A549 (cell line): ENCODE measurements around the gene CCNL1. TPM values are rescaled to one million over a fixed set of nuclear protein-coding genes. Genes with fewer than 3 reads are reported as not detected.

ENCODE experiments used
- ATAC-seq, 2 experiments: fragments of 200-7000 bp in 1 of 2; fragments of >200 bp in 1 of 2; cut with Nextera tagmentation in 1 of 2; cut with Tn5 transposase in 1 of 2; 3 replicates each; pipeline versions ENCODE4 v1.8.0 to v1.9.1; 2018 to 2020; ENCODE audit warnings: mild to moderate bottlenecking in 1 of 2, moderate library complexity in 1 of 2
- CTCF ChIA-PET: fragments of 300-600 bp; sonication (Branson Sonifier 250); formaldehyde crosslinking; extraction: SDS; loops from one replicate; lab custom pipeline; 2021; ENCODE audit warnings: antibody characterized with exemption, inconsistent platforms; lab: Yijun Ruan, JAX
- POLR2A ChIA-PET: fragments of 350-600 bp; formaldehyde crosslinking; extraction: SDS; loops from one replicate; lab custom pipeline; 2021; ENCODE audit warnings: antibody characterized with exemption, inconsistent platforms; lab: Yijun Ruan, JAX
- DNase-seq, 2 experiments: peaks; one replicate each; pipeline versions ENCODE4 v3.0.0 to v3.0.0-alpha.2; 2011 to 2016; ENCODE audit warnings: low read depth in 1 of 2, low spot score in 1 of 2
- FAIRE-seq: peaks from 2 replicates; lab custom pipeline; 2011; peaks lifted over from hg19 to GRCh38; lab: Jason Lieb, UNC
- H3K27ac ChIP-seq, 2 experiments: fragments of >200 bp; sonication (Bioruptor Twin); formaldehyde crosslinking; 3 replicates each; pipeline ENCODE4 v1.5.1; 2016 to 2017
- H3K4me1 ChIP-seq: fragments of >200 bp; sonication (Bioruptor Twin); formaldehyde crosslinking; 3 replicates; pipeline ENCODE4 v1.6.1; 2016
- H3K4me2 ChIP-seq: fragments of >200 bp; sonication (Bioruptor Twin); formaldehyde crosslinking; 3 replicates; pipeline ENCODE4 v1.6.1; 2016
- H3K4me3 ChIP-seq: fragments of >200 bp; sonication (Bioruptor Twin); formaldehyde crosslinking; 3 replicates; pipeline ENCODE4 v1.5.1; 2016
- H3K9me3 ChIP-seq: fragments of >200 bp; sonication (Bioruptor Twin); formaldehyde crosslinking; 3 replicates; pipeline ENCODE4 v1.6.1; 2016
- ATOH8 ChIP-seq: fragments of 250-450 bp; sonication (Bioruptor Pico); IDR thresholded peaks from 2 replicates; pipeline ENCODE4 v1.5.0; 2020; ENCODE audit warnings: low read depth, mild to moderate bottlenecking, moderate library complexity
- BHLHE40 ChIP-seq: IDR thresholded peaks from 2 replicates; pipeline ENCODE4 v1.6.1; 2012; ENCODE audit warnings: low read depth, low read length, inconsistent platforms
- CBX8 ChIP-seq: fragments of 200-600 bp; sonication (generic); IDR thresholded peaks from 2 replicates; pipeline ENCODE4 v1.6.1; 2016
- CEBPB ChIP-seq, 2 experiments: fragments of >200 bp in 1 of 2; sonication (Bioruptor Twin) in 1 of 2; formaldehyde crosslinking in 1 of 2; IDR thresholded peaks; 2 replicates each; pipeline ENCODE4 v1.6.1; 2012 to 2016
- E2F6 ChIP-seq: IDR thresholded peaks from 2 replicates; pipeline ENCODE4 v1.6.1; 2012; ENCODE audit warnings: low read depth, borderline replicate concordance
- EHF ChIP-seq: fragments of 250-450 bp; sonication (Bioruptor Pico); IDR thresholded peaks from 2 replicates; pipeline ENCODE4 v1.5.0; 2020; ENCODE audit warnings: mild to moderate bottlenecking
- EHMT2 ChIP-seq: fragments of 200-600 bp; sonication (generic); IDR thresholded peaks from 2 replicates; pipeline ENCODE4 v1.6.1; 2016; ENCODE audit warnings: antibody characterized with exemption, low read depth, mild to moderate bottlenecking, moderate library complexity
- HDAC2 ChIP-seq: fragments of 200-600 bp; sonication (generic); IDR thresholded peaks from 2 replicates; pipeline ENCODE4 v1.6.1; 2016
- HES2 ChIP-seq: fragments of >200 bp; sonication (Bioruptor Twin); formaldehyde crosslinking; IDR thresholded peaks from 2 replicates; pipeline ENCODE4 v1.6.1; 2016
- HOXA7 ChIP-seq: fragments of 250-450 bp; sonication (Bioruptor Pico); IDR thresholded peaks from 2 replicates; pipeline ENCODE4 v1.5.0; 2020; ENCODE audit warnings: mild to moderate bottlenecking, moderate library complexity
- HOXB13 ChIP-seq: fragments of 250-450 bp; sonication (Bioruptor Pico); IDR thresholded peaks from 2 replicates; pipeline ENCODE4 v1.5.0; 2020; ENCODE audit warnings: low read depth, mild to moderate bottlenecking, moderate library complexity
- HOXB5 ChIP-seq: fragments of 250-450 bp; sonication (Bioruptor Pico); IDR thresholded peaks from 2 replicates; pipeline ENCODE4 v1.5.0; 2020; ENCODE audit warnings: mild to moderate bottlenecking, moderate library complexity
- JUNB ChIP-seq: fragments of >200 bp; sonication (Bioruptor Twin); formaldehyde crosslinking; IDR thresholded peaks from 2 replicates; pipeline ENCODE4 v1.6.1; 2016
- KDM1A ChIP-seq: fragments of 200-600 bp; sonication (generic); IDR thresholded peaks from 2 replicates; pipeline ENCODE4 v1.6.1; 2016; ENCODE audit warnings: low read depth, mild to moderate bottlenecking
- KDM5A ChIP-seq: fragments of 200-600 bp; sonication (generic); IDR thresholded peaks from 2 replicates; pipeline ENCODE4 v1.6.1; 2016; ENCODE audit warnings: antibody characterized with exemption, mild to moderate bottlenecking
- MAX ChIP-seq: IDR thresholded peaks from 2 replicates; pipeline ENCODE4 v1.6.1; 2012
- NFE2L2 ChIP-seq: fragments of 150-350 bp; conservative IDR thresholded peaks from 2 replicates; pipeline ENCODE4 v1.6.1; 2014; ENCODE audit warnings: low read length
- NPAS2 ChIP-seq: fragments of 250-450 bp; sonication (Bioruptor Pico); IDR thresholded peaks from 2 replicates; pipeline ENCODE4 v1.8.0; 2022; ENCODE audit warnings: mild to moderate bottlenecking, moderate library complexity, borderline replicate concordance
- PBX3 ChIP-seq: IDR thresholded peaks from 2 replicates; pipeline ENCODE4 v1.6.1; 2012
- POLR2A ChIP-seq: IDR thresholded peaks from 2 replicates; pipeline ENCODE4 v1.6.1; 2012; ENCODE audit warnings: mild to moderate bottlenecking, low read length
- POLR2AphosphoS2 ChIP-seq: conservative IDR thresholded peaks from 2 replicates; pipeline ENCODE4 v1.6.1; 2012; ENCODE audit warnings: low read length, improper control_type of control experiment, inconsistent platforms
- REST ChIP-seq: fragments of 200-600 bp; sonication (generic); IDR thresholded peaks from 2 replicates; pipeline ENCODE4 v1.6.1; 2016; ENCODE audit warnings: antibody characterized with exemption, mild to moderate bottlenecking, moderate library complexity
- RFX5 ChIP-seq: fragments of 450-650 bp; IDR thresholded peaks from 2 replicates; pipeline ENCODE4 v1.7.1; 2014; ENCODE audit warnings: antibody characterized with exemption, mild to moderate bottlenecking, moderate library complexity
- SMC3 ChIP-seq: fragments of >200 bp; sonication (Bioruptor Twin); formaldehyde crosslinking; IDR thresholded peaks from 3 replicates; pipeline ENCODE4 v1.6.1; 2018; ENCODE audit warnings: inconsistent platforms
- TFCP2L1 ChIP-seq: fragments of 250-450 bp; sonication (Bioruptor Pico); IDR thresholded peaks from 2 replicates; pipeline ENCODE4 v1.5.0; 2021; ENCODE audit warnings: mild to moderate bottlenecking
- TP53 ChIP-seq: fragments of 250-450 bp; sonication (Bioruptor Pico); IDR thresholded peaks from 2 replicates; pipeline ENCODE4 v1.5.0; 2021; ENCODE audit warnings: mild to moderate bottlenecking, moderate library complexity
- ZNF302 ChIP-seq: fragments of 250-450 bp; sonication (Bioruptor Pico); IDR thresholded peaks from 2 replicates; pipeline ENCODE4 v1.9.0; 2021; ENCODE audit warnings: inconsistent platforms, mild to moderate bottlenecking, moderate library complexity
- WGBS: methylation state at CpG from one replicate; pipeline ENCODE4 v1.1.6; 2017; ENCODE audit errors: missing lambda C conversion rate; 5-methylcytosine and 5-hydroxymethylcytosine counted together
- polyA minus RNA-seq: library from RNA; depleted of rRNA, polyadenylated mRNA; stranded (reverse); fragments of >200 nt; gene quantifications from 2 replicates; pipeline ENCODE4 v1.2.3, GENCODE V29; 2011; rRNA and poly(A)+ RNA removed
- polyA plus RNA-seq, 4 experiments: library from polyadenylated mRNA; depleted of rRNA in 3 of 4; stranded (reverse); fragments of >200 nt; fragmentation: RNase III in 1 of 4; extraction: RNeasy Plus Mini Kit Qiagen cat#74134 plus additional on column Dnase treatment in 1 of 4; gene quantifications; 2 replicates in 3 of 4; 3 replicates in 1 of 4; pipeline ENCODE4 v1.2.3, GENCODE V29; 2011 to 2017
- TF ChIP-seq, protein P1 (sequence below): fragments of >200 bp; sonication (Bioruptor Twin); formaldehyde crosslinking; IDR thresholded peaks from 3 replicates; pipeline ENCODE4 v1.6.1; 2016
- TF ChIP-seq, protein P2 (sequence below): fragments of 450-650 bp; IDR thresholded peaks from 2 replicates; pipeline ENCODE4 v1.6.1; 2014; ENCODE audit warnings: antibody characterized with exemption

Gene CCNL1
- polyA plus RNA-seq (2011; rRNA removed) (130 and 170 TPM in 2 replicates), polyA plus RNA-seq (2017; fragmentation: RNase III; extraction: RNeasy Plus Mini Kit Qiagen cat#74134 plus additional on column Dnase treatment) (39.7 to 51.3 TPM (median 45.1 TPM) in 3 replicates), polyA minus RNA-seq (111 and 159 TPM in 2 replicates)
- polyA plus RNA-seq (2012; cell fraction: cytosol; rRNA removed): 39.2 and 43.3 TPM in 2 replicates
- polyA plus RNA-seq (2012; cell fraction: nucleus; rRNA removed): 258 and 267 TPM in 2 replicates

- FAIRE-seq: no peak
- peak within 1 kb of the TSS; percentile 86 for H3K4me2 ChIP-seq
- ChIA-PET POLR2A (interaction anchor here (0.9 to 6.6 kb wide), 14 partner anchors 9 to 605 kb away, joined by 3 to 306 read pairs (median 7); partner anchors contain the start of genes SSR3 and TIPARP), CTCF (interaction anchor here (0.8 to 2.8 kb wide), 7 partner anchors 13 to 1149 kb away, joined by 3 to 17 read pairs (median 4); no protein-coding TSS in a partner anchor)
- 3% methylated on average over 31 of the region's 88 CpGs for WGBS
- DNase-seq: peak; percentile 83 to 99
- H3K27ac ChIP-seq: peak within 1 kb of the TSS; percentile 98 to 99
- H3K9me3 ChIP-seq: no peaks in the 10 kb centered on the region
- H3K4me3 ChIP-seq: peak within 1 kb of the TSS; percentile 96
- peaks cover 40% of the 10 kb centered on the region for H3K4me1 ChIP-seq
- peak; percentile 92 to 93 for ATAC-seq
- peak; percentile 95 for TF ChIP-seq POLR2A
- peak; percentile 37 for TF ChIP-seq HOXB13
- TF ChIP-seq HOXB5 (CRISPR knock-in tag): peak; percentile 60; the same call in 1 of the 2 replicates
- no peak for TF ChIP-seq HES2
- TF ChIP-seq, protein P1, sequence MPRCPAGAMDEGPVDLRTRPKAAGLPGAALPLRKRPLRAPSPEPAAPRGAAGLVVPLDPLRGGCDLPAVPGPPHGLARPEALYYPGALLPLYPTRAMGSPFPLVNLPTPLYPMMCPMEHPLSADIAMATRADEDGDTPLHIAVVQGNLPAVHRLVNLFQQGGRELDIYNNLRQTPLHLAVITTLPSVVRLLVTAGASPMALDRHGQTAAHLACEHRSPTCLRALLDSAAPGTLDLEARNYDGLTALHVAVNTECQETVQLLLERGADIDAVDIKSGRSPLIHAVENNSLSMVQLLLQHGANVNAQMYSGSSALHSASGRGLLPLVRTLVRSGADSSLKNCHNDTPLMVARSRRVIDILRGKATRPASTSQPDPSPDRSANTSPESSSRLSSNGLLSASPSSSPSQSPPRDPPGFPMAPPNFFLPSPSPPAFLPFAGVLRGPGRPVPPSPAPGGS: peak; percentile 97
- no peak for TF ChIP-seq KDM1A
- TF ChIP-seq RFX5: 0 out of 2 replicates have a peak, but pooled peaks have one; percentile 35
- TF ChIP-seq BHLHE40: peak; percentile 64; the same call in 1 of the 2 replicates
- peak; percentile 57; the same call in 1 of the 2 replicates for TF ChIP-seq HDAC2
- TF ChIP-seq REST: peak; percentile 71
- TF ChIP-seq CEBPB (IDR thresholded peaks at IDR 0.05): 0 out of 4 replicates have a peak, but pooled peaks of 1 of the 2 experiments have one; percentile 38
- TF ChIP-seq CBX8: no peak
- TF ChIP-seq MAX: peak; percentile 98
- TF ChIP-seq NFE2L2: no peak
- TF ChIP-seq TFCP2L1: peak; percentile 2; the same call in 1 of the 2 replicates
- TF ChIP-seq E2F6: peak; percentile 86
- TF ChIP-seq, protein P2, sequence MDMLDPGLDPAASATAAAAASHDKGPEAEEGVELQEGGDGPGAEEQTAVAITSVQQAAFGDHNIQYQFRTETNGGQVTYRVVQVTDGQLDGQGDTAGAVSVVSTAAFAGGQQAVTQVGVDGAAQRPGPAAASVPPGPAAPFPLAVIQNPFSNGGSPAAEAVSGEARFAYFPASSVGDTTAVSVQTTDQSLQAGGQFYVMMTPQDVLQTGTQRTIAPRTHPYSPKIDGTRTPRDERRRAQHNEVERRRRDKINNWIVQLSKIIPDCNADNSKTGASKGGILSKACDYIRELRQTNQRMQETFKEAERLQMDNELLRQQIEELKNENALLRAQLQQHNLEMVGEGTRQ: no peak; the same call in 1 of the 2 replicates
- TF ChIP-seq HOXA7 (CRISPR knock-in tag): peak; percentile 88
- TF ChIP-seq PBX3: peak; percentile 94
- no peak; the same call in 1 of the 2 replicates for TF ChIP-seq TP53
- TF ChIP-seq ZNF302 (CRISPR knock-in tag): no peak
- peak; percentile 39 for TF ChIP-seq ATOH8 (CRISPR knock-in tag)
- TF ChIP-seq JUNB: no peak
- TF ChIP-seq EHF (CRISPR knock-in tag): peak; percentile 75
- no peak for TF ChIP-seq NPAS2 (CRISPR knock-in tag)
- 0 out of 2 replicates have a peak, but pooled peaks have one; percentile 57 for TF ChIP-seq POLR2AphosphoS2
- TF ChIP-seq EHMT2: no peak
- TF ChIP-seq KDM5A: no peak
- TF ChIP-seq SMC3: no peak
These were observed at the start of gene CCNL1 for GRCh38 chr3:157159762-157160657. CCNL1 (minus strand) TSS chr3:157160147; CDS start chr3:157160094, 53 bp downstream.
